GM19239 (cell line): Measurements from ENCODE around the gene THSD8.

Experiments
- DNase-seq: peaks from one replicate; pipeline ENCODE4 v3.0.0; 2011; ENCODE audit warnings: low spot score; ENCODE audit not compliant: insufficient read length
- FAIRE-seq: peaks from 2 replicates; lab custom pipeline; 2011; peaks lifted over from hg19 to GRCh38; lab: Jason Lieb, UNC

The THSD8 gene

DNA sequence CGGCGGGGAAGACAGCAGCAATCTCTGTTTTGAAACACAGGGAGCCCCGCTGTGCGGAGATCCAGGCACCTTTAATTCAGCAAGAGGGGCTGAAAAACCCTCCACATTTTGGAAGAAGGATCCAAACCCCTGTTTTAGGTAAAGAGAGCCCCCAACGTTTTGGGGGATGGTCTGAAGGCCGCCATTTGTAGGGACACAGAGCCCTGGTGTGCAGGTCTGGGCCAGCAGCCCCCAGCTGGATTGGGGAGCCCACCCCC lies 23.0 kb upstream of the THSD8 start:
- no peak for FAIRE-seq
- no peak for DNase-seq

DNA sequence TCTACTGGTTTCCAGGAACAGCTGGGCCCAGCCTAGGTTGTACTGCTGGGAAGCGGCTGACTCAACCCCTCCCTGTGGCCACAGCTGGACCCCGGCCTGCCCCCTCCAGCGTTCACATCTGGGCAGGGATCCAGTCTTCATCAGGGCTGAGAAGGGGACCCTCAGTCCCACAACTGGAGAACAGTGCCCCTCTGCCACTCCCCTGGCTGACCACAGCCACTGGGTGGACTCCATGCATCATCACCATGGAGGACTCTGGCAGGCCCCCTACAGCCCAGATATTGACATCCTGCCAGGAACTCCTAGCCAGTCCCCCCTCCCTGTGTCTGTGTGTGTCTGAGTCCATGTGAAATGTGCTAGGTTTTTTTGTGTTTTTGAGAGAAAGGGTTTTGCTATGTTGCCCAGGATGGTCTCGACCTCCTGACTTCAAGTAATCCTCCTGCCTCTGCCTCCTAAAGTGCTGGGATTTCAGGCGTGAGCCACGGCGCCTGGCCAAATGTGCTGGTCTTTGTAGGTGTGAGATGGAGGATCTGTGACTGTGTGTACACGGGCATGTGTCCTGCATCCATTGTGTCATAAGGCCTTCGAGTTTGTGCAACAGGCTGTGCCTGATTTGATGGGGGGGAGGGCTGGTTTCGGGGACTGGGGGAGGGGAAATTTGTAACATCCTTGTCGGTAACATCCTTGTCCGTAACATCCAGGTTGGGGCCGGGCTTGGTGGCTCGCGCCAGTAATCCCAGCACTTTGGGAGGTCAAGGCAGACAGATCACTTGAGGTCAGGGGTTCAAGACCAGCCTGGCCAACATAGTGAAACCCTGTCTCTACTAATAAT lies 22.5 kb upstream of the THSD8 start:
- FAIRE-seq (peak; percentile 64), DNase-seq (no peak)

DNA sequence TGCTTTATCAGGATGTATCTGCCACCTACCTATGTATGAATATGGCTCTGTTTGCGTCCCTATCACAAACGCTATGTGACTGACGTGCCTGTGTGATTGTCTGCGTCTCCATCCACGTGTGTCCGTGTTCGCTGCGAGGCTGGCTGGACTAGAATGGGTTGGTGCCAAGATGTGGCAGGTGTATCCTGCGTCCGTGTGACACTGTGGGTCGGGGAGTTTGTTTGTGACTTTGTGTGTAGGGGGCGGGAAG lies 19.8 kb upstream of the THSD8 start:
- FAIRE-seq (peak; percentile 21), DNase-seq (no peak)

DNA sequence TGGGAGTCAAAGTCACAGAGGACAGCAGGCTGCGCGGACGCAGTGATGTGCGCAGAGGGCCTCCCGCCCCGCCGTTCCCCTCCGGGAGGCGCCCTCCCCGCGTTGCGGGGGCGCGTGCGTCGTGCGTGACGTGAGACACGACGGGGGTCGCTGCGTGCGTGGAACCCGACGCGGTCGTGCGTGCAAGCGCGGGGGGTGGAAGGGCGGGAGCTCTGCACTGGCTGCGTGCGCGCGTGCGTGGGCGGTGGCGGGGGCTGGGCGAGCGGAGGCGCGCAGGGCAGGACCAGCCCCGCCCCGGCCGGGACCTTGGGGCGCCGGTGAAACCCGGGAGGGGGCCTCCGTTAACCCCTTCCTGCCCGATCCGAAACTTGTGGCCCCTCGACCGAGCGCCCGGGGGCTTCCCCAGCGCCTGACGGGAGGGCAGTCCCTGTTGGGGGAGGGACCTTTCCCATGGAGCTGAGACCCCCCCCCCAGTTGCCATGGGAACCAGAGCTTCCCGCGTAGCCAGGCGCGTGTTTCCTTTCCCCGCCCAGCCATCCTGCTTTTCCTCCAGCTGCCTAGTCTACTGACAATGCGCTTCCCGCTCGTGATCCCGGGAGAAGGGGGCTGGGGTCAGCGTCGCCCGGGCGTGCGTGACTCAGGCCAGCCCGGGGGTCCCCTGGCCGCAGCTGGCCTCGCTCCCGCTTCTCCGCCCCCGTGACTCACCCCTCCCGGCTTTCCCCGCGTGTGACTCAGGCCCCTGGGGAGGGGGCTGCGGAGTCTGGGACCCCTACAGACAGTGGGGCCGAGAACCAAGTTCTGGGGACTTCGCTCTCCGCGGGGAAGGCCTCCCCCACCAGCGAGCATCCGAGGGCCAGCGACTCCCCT lies 19.2 kb upstream of the THSD8 start:
- no peak for DNase-seq
- FAIRE-seq, result no peak

DNA sequence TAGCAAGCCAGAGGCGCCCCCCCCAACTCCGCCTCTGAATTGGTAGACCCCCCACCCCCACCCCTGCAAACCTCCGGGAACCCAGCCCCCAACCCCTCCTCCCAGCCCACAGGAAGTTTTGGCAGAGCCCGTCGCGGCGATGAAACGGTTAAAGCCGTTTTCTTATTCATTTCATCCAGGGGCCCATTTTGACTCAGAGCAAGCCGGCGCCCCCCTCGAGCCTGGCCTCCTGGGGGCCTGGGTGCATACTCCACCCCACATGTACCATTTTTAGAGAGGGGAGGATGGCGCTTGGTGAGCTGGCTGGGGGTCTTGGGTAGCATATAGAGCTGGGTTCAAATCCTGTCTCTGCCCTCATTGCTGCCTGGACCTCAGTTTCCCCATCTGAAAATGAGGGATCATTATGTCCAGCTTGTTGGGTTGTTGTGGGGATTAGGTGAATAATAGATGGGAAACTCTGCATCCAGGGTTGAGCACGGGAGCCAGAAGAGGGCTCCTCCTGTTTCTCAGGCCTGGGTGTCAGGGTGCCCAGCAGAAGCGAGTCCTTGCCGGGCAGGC lies 18.5 kb upstream of the THSD8 start:
- no peak for DNase-seq
- FAIRE-seq, result no peak

DNA sequence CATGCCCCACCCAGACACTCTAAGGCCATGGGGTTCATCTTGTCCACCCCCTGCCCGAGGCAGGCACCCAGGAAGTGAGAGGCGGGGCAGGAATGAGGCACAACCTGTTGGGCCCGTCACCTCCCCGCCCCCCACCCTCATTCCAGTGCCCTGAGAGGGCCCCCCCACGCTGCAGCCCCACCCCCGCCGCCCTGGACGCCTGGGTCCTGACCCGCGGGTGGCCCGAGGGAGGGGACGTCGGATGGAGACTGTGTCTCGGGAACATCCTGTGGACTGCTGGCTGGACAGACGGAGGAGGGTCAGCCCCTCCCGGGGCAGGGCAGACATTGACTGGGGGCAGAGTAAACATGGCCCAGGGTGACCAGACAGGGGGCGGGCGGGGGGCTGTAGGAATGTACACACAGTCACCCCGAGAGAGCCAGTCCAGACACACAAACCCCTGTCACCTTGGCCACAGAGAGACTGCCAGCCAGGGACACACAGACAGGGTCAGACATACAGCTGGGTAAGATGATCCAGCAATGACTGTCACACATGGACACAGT lies 17.9 kb upstream of the THSD8 start:
- no peak for FAIRE-seq
- no peak for DNase-seq

DNA sequence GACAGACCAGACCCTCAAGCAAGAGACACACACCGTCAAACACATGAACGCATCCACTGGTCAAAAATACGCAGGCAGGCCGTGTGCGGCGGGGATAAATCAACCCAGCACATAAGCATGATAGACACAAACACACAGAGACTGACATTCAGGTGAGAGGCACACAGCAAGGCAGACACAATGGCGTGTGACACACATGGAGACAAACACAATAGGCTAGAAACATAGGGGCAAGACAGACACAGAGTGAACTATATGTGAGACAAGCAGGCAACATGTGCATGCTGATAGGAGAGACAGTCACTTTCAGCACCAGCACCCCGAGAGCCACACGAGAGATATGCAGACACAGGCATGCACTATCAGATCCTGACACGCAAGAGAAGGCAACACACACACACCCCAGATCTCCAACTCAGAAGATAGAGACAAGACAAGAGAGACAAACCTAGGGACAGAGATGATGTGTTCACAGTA lies 17.4 kb upstream of the THSD8 start:
- no peak for FAIRE-seq
- no peak for DNase-seq

DNA sequence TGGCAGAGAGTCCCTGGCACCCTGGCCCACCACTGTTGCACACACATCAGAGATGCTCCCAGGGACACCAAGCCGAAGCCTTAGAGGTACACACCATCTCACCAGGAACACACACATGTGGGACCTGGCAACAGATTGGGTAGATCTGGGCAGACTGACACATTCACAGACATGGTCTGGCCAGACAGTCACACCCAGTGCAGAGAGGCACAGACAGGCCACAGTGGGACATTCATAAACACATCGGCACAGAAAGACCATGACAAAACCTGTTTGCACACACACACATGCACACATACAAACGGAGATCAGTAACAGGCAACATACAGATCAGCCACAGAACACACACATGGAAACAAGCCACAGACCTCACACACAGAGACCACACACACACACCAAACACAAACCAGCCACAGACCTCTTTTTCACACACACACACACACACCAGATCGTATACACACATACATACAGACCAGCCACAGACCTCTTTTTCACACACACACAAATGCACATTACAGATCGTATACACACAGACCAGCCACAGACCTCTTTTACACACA lies 16.9 kb upstream of the THSD8 start:
- no peak for DNase-seq
- FAIRE-seq, result no peak

DNA sequence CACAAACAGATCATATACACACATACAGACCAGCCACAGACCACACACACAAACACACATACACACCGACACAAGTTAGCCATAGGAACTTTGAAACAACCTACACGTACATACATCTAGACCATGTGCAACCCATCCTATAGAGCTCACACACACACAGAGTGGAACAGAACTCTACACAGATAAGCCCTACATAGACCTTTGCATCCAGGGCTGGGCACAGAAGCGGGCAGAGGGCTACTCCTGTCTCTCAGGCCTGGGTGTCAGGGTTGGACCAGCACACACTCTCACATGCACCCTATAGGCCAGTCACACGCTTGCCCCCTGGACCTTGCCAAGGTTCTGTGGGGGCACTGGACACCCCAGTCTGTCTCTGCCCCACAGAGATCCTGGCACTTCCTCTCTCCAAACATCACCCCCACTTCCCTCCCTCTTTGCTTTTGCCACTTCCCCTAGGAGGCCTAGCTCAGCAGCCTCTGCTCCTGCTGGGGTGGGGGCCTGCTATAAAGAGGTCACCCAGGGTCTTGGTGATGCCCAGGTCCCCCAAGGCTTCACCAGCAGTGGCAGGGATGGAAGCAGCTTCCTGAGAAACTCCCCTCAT lies 16.3 kb upstream of the THSD8 start:
- DNase-seq (no peak), FAIRE-seq (no peak)

DNA sequence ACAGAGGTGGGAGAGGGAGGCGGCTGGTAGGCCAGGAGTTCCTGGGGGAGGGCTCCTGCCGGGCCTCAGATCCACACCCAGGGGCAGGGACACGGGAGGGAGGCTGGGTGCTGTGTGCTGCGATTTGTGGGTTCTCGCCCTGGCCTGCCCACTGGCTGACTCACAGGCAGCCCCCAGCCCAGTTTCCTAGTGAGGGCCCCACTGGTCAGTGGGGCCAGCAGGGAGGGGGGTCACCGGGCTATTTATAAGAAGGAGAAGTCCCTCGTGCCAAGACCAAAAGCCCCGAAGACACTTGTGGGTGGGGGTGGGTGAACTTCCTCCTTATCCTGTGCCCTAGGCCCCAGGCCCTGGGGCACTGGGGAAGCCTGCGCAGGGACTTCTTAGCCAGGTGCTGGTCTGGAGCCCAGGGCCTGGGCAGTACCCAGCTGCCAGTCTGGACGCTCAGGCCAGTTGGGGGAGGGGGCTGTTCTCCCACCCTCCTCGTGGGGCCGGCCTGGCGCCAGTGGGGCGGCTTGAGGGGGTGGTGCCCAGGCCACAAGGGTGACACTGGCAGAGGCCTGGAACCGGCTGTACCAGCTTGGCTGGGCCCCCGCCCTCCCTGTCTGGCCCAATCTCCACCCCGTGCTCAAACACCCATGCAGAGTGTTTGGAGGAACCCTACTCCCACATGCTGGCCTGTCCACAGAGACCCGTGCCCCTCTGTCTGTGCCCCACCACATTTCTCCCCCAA lies 15.6 kb upstream of the THSD8 start:
- FAIRE-seq (no peak), DNase-seq (no peak)

DNA sequence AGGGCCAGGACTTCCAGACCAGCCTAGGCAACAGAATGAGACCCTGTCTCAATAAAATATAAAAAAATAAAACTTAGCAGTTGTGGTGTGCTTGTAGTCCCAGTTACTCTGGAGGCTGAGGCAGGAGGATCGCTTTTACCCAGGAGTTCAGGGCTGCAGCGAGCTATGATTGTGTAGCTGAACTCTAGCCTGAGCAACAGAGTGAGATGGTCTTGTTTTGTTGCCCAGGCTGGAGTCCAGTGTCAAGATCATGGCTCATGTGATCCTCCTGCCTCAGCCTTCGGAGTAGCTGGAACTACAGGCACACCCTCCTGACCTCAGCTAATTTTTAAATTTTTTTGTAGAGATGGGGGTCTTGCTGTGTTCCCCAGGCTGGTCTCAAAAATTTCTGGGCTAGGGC lies 14.9 kb upstream of the THSD8 start:
- no peak for FAIRE-seq
- no peak for DNase-seq

DNA sequence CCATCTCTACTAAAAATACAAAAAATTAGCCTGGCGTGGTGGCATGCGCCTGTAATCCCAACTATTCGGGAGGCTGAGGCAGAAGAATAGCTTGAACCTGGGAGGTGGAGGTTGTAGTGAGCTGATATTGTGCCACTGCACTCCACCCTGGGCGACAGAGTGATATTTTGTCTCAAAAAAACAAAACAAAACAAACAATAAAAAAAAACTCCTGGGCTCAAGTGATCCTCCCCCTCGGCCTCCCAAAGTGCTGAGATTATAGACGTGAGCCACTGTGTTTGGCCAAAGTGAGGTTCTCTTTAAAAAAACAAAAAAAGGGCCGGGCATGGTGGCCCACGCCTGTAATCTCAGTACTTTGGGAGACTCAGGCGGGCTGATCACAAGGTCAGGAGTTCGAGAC lies 14.4 kb upstream of the THSD8 start:
- no peak for DNase-seq
- no peak for FAIRE-seq

DNA sequence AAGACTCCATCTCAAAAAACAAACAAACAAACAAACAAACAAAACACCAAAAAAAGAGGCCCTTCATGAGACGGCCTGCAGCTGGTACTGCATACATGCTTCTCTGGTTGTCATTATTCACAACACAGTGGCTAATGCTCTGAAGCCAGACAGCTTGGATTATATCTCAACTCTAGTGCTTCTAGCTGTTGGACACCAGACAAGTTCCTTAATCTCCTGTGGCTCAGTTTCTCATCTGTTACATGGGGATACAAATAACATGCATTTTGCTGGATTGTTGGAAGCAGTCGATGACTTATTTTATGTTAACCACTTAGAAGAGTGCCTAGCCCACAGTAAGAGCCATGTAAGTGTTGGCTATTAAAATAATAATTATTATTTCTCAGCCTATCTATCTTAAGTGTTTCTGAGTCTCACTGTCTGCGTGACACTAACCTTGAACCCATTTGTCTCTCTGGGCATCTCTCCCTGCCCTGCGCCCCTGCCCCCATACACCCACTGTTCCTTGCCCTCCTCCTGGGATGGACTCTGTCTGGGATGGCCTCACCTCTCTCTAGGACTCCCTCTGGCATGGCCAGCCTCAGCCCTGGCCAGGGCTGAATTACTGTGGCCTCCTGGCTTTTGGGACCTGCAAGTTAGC lies 13.7 kb upstream of the THSD8 start:
- FAIRE-seq (no peak), DNase-seq (no peak)

DNA sequence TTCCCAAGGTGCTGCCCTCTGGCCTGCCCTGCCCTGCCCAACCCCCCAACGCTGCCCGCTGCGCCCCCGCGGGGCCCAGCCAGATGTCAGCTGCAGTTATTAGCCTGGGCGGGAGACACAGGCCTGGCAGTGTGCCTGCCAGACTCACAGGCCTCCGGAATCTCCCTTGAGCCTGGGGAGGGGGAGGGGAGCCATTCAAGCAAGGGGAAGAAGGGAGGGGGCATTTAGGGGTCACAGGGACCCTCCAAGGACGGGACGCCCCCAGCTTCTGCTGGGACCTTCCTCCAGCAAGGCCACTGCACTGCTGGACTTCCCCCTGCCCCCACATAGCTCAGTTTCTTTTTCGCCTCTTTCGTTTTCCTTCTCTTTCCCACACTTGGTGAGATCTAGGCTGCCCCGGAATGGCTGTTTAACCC lies 13.2 kb upstream of the THSD8 start:
- FAIRE-seq (peak; percentile 69), DNase-seq (no peak)

DNA sequence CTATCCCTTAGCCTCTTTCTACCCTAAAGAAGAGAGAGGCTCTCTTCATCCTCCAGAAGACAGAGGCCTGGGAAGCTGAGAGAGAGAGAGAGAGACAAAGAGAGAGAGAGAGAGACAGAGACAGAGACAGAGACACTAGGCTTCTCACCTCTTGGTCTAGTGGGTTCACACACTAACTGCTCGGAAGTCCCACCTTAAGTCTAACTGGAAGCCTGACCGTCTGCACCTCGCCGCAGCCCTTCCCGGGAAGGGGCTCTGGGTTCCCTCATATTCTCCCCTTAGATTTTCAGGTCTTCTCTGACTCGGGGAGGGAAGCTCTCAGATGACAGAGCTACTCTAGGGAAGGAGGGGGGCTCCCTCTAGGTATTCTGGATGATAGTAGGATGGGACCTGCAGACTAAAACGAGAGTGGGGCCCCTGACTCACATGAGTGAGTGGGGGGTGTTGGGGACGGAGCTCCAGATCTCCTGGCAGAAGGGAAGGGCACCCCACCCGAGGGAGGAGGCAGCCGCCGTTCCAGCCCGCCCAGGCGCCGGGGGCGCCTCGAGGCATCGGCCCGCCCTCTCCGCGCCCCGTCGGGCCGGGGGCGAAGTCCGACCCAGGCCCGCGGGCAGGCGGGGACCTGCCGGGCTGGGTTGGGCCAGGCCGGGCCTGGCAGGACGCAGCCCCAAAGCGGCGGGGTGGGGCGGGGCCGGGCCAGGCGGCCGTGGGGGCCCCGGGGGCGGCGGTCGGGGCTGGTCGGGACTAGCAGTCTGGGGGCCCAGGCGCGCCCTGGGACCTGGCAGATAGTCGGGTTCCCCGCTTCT lies 12.6 kb upstream of the THSD8 start:
- no peak for FAIRE-seq
- DNase-seq, result no peak

DNA sequence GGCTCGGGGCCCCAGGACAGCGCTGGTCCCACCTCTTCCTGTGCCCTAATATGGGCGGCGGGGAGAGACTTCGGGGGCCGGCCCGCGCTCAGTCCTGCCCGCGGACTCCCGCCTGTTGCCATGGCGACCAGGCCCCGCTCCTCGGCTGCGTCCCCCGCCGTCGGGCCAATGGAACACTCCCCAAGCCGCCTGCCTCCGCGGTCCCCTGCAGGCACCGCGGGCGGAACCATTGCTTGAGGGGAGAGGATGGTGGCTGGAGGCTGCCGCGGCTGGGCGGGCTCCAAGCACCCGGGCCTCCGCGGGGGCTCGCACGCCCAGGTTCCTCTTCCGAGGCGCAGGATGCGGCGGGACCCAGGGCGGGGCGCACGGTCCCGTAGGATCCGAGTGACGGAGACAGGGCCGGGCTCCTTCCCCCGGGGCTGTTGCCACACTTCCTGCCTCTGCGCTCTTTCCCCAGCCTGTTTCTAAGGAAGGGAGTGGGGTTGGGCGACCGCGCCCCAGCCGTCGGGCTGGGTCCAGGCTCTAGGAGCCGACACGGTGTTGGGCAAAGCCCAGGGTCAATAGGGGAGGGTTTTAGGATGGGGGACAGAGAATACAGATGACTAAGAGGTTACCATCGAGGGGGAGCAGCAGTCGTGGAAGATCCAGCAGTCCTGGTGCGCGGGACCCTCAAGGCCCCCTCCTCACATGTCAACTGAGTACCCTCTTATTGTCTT lies 11.8 kb upstream of the THSD8 start:
- FAIRE-seq, result no peak

DNA sequence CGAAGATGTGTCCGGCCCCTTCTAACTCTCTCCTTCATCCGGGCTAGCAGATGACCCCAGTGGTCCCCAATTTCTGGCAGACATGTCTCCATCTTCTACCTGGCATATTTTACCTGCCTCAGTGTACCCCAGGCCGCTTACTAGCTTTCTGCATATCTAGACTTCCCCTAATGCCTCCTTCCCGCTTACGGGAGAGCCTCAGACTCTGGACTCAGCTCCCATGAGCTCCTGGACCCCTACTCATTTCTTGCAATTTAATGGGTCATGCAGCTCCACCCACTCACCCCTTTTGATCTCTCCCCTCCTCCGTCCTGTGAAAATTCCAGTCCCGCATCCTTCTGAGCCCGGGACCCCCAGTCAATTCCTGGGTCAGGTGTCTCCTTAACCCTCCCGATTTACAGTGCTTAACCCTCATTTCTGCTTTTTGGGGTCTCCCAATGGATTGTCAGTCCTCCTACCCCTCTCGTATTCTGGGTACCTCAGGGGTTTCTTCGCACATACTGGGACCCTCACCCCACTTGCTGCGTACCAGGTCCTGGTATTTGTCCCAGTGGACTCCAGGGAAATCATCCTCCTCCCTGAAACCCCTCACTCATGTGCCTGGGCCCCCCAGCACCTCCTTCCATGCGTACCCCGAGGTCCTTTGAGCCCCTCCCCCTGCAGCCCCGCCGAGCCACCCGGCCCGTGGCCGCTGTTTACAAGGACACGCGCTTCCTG lies 11.1 kb upstream of the THSD8 start:
- FAIRE-seq (no peak), DNase-seq (no peak)

More for the DNA sequence above, 11.8 kb upstream of the THSD8 start:
- DNase-seq, result peak; percentile 93
